Stimulated activated CD8-positive, alpha-beta memory T cell treated with anti-CD3 and anti-CD28 coated beads, Interleukin-15, amount 100 ng/mL, for 24 hours (primary cell): ENCODE data around the gene VPS16.
"Not testable (repeated sequence)": the region's sequence is repeated elsewhere in the genome, so short reads cannot be mapped to it uniquely, and the experiment has no call there.

Experiments used
- DNase-seq: peaks from one replicate; pipeline ENCODE4 v3.0.0-alpha.2; 2020; ENCODE audit warnings: low read depth

VPS16 gene

GRCh38 chr20:2807019-2807418 lies 33.5 kb upstream of the VPS16 start:
- no peak for DNase-seq

- DNase-seq: not testable (repeated sequence)
These were observed 32.6 kb upstream of the VPS16 start for GRCh38 chr20:2807929-2808328.

GRCh38 chr20:2809690-2810089 lies 30.9 kb upstream of the VPS16 start:
- DNase-seq: no peak

DNA sequence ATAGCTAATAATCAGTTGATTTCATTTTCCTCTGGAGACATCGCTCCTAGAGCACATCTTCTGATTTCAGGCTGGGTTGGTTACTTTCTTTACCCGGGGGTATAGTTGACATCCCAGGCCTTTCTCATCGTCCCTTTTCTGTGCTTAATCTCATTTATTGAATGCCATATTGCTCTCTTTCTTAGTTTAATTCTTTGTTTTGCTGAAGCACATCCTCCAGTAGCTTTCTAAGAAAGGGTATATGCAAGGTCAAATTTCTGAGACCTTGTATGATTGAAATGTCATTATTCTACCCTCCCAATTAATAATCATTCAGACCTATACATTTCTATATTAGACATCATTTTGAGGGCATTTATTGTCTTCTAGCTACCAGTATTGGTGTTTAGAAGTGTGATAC lies 28.4 kb upstream of the VPS16 start:
- DNase-seq: no peak

GRCh38 chr20:2814076-2814475 lies 26.5 kb upstream of the VPS16 start:
- DNase-seq: no peak

- DNase-seq: no peak
These were observed 25.9 kb upstream of the VPS16 start, which contains the start of gene C20orf141 for GRCh38 chr20:2814587-2815051. TSS of gene C20orf141 (plus strand) at chr20:2814987. CDS start at chr20:2815185, 198 bp downstream.

GRCh38 chr20:2815242-2815900 lies 25.2 kb upstream of the VPS16 start:
- DNase-seq: no peak

GRCh38 chr20:2816030-2816582 lies 24.4 kb upstream of the VPS16 start, which contains the start of gene TMEM239:
TSS of gene TMEM239 (plus strand) at chr20:2816364. CDS start at chr20:2816555, 191 bp downstream.
- DNase-seq: no peak

- DNase-seq: no peak
These were observed 23.8 kb upstream of the VPS16 start for GRCh38 chr20:2816583-2817340.

DNA sequence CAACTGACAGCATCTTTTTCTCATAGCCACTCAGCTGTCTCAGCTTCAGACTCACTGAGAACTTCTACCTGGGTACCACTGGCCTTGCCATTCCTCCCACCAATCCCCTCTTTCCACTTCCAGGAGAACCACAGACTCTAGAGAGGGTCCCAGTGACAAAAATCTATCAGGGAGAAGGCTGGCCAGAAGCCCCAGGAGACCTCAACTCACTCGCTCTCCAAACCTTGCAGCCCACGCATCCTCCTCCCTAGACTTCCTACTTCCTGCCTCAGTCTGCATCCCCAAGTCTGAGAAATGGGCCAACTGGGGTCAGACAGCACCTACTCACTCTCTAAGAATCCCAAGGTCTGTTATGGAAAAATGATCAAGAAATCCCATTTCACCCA lies 23.2 kb upstream of the VPS16 start:
- DNase-seq: no peak

GRCh38 chr20:2817891-2818595 lies 22.5 kb upstream of the VPS16 start:
- no peak for DNase-seq

DNA sequence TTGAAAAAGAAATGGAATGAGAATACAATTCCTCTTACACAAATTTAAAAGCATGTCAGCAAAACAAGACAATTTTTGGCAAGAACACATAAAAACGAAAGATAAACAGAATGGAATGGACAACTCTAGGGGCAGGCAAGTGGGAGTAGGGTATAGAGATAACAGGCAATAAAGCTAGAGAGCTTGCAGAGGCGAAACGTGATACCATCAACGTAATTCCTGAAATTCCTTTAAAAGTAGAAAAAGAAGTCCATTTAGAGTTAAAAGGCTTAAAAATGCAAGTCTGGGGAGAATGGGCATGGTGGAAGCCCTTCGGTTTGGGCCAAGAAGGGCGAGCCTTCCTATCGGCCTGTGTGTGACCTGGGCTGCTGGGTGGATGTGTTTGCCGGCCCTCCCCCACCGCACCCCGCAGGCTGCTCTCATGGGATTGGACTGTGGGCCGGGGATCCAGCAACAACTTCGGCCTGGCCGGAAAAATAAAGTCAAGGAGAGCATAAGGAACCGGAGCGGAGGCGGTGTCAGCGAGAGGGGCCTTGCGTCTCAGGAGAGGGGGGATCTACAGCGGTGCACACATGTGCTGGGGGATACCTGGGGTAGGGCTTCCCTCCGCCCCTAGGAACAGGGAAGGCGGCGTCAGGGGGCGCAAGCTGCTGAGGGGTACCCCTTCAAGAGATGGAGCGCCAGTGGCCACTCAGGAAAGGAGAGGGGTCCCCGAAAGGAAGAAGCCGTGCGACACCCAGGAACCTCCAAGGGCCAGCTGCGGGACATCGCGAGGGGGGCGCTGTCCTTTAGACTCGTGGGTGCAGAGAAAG lies 20.3 kb upstream of the VPS16 start:
- no peak for DNase-seq

DNA sequence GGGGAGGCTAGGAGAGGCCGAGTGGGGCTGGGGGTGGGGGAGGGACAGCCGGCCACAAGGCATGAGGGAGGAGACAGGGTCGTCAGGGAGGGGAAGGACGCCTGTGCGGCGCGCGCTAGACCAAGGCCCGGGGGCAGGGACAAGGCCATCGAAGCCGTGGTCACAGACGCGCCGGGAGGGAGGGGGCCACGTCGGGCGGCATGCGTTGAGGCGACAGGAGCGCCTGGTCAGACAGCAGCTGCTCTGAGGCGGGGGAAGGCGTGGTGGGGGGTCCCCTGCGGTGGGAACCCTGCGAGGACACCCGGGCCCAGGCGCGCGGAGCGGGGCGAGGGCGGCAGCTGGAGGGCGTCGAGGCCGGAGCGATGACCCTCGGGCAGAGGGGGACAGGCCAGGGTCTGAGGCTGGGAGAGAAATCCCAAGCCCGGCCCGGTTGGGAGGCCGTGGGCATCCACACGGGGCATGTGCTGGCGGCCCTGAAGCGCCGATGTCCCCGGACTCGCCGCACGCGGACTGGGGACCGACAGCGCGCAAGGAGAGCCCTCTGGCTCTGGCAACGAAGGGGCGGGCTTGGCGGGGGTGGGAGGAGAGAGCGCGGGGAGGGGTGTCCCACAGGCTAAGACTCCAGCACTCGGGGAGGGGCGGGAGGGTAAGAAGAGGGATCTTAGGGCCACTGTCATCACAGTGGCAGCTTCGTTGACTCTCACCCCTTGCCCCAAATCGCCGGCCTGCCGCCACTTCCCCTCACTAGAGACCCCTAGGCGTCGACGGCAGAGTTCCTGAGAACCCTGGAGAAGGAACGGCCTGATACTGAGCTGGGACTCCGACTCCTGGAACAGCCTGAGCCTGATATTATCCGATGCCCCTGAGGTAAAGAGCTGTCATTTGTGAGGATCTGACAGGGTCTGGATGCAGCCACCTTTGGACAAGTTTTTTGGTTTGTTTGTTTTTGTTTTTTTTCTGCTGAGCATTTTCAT lies 19.4 kb upstream of the VPS16 start:
- DNase-seq: no peak

GRCh38 chr20:2822073-2822472 lies 18.5 kb upstream of the VPS16 start:
- no peak for DNase-seq

DNA sequence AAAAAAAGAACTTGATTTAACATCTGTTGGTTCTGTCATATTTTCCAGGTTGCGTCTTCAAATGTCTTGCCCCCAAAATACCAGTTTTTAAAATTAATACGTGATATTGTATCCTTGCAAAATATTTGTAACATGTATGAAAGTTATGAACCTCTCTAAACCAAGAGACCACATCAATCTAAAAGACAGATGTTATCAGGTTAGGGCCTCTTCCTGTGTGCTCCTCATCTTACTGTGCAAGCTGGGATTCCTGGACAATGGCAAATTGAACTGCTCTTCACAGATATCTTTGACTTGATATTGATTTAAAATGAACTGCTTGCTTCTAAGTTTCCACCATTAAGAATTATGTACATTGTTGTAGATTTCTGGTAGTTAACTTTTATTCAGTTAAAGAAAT lies 14.8 kb upstream of the VPS16 start:
- no peak for DNase-seq

DNA sequence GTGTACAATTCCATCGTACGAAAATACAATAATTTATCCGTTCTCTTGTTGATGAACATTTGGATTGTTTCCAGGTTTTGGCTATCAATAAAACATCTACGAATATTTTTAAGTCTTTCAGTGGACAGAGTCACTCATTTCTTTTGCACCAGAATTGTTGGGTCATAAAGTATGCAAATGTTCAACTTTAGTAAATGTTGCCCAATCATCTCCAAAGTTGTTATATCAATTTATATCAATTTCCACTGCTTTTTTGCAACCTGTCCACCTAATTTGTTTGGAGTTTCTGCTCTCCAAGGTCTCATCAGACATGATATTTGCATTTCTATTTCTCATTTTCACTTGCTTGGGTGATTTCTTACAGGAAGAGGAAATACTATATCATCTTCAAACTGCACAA lies 13.9 kb upstream of the VPS16 start:
- no peak for DNase-seq

GRCh38 chr20:2829376-2829775 lies 11.2 kb upstream of the VPS16 start:
- DNase-seq: no peak

DNA sequence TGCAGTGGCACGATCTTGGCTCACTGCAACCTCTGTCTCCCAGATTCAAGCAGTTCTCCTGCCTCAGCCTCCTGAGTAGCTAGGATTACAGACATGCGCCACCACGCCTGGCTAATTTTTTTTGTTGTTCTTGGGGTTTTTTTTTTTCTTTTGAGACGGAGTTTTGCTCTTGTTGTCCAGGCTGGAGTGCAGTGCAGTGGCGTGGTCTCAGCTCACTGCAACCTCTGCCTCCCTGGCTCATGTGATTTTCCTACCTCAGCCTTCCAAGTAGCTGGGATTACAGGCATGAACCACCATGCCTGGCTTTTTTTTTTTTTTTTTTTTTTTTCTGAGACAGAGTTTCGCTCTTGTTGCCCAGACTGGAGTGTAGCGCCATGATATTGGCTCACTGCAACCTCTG lies 9.3 kb upstream of the VPS16 start:
- DNase-seq: not testable (repeated sequence)

DNA sequence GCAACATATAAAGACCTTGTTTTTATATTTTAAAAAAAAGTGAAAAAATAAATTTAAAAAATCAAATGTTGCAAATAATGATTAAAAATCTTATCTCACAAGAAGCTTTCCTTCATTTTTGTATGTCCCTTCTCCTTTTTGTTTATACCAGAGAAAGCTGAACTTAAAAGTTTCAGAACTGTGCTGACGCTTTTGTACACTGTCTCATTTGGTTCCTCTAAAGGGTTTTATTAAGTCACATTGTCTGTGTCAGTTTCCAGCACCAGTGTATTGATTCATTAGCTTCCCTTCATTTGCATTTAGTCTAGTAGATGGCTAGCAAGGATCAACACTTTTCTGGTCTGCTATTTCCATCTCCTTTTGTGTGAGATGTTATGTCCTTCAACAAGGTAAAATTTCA lies 6.8 kb upstream of the VPS16 start:
- no peak for DNase-seq

DNA sequence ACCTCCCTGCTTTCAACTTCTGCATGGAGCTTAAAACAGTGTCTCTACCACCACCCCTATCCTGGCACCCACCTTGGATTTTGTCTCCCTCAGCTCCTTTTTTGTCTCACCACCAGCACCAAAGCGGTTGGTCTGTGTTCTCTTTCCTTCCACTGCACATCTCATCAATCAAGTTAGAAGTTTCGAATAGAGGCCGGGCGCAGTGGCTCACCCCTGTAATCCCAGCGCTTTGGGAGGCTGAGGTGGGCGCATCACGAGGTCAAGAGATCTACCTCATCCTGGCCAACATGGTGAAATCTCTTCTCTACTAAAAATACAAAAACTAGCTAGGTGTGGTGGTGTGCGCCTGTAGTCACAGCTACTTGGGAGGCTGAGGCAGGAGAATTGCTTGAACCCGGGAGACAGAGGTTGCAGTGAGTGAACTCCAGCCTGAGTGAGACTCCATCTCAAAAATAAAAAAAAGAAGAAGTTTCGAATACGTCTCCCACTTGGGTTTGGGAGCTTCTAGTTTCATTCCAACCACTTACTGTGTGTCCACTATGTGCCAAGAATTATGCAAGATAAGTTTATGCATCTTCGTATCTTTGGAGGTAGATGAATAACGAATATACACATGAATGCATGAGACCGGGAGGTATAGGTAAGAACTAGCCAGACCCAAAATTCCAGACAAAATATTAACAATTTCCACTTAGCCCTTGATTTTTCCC lies 6.0 kb upstream of the VPS16 start:
- DNase-seq: no peak
